ENCODE results near the gene TSN. TPM values are rescaled to one million over a fixed set of nuclear protein-coding genes. Genes with fewer than 3 reads are reported as not detected.
A peak's percentile ranks its signal among the peaks of the same experiment; 100 is the strongest.
"Not testable (repeated sequence)": the region's sequence is repeated elsewhere in the genome, so short reads cannot be mapped to it uniquely, and the experiment has no call there.

Gene TSN
- total RNA-seq = 46.4 and 47.2 TPM in 2 replicates
- polyA plus RNA-seq (2012) = 36.6 TPM

DNA sequence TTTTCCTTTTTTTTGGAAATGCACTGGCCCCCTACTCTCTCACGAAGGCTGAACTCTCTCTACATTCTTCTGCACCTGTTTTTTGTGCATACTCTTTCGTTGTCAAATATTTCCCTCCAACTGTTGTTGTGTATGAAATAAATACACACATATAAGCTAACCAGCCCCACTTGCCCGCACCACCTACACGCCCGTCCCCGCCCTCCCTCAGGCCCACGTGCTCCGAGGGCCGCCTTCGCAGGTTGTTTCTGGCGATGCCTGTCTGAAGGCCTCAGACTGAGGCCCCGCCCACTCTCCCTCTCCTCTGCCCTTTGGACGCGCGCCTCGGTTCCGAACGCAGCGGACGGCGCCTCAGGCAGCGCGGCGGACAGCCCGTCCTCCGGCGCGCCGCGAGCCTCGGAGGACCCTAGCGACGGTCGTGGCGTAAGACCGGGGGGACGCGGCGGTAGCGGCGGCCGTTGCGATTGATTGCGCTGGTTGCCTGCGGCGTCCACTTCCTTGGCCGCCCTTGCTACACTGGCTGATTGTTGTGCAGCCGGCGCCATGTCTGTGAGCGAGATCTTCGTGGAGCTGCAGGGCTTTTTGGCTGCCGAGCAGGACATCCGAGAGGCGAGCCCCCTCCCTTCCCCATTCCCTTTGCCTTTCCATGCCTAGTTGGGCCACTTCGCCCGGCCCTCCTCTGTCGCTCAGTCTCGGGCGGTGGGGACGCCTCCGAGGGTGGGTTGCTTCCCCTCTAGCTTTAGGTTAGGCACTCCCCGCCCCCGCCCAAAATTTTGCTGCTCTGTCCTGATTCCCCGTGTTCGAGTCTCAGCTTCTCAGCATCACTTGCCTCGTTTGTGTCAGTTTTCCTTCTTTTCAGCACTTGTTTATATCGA lies at the start of gene TSN:
TSN (plus strand) TSS at position 415 of the 875 bp plus-strand sequence; CDS start at position 544, 129 bp downstream.
- DNase-seq (ENCODE audit: low read depth) = peak; percentile 97

DNA sequence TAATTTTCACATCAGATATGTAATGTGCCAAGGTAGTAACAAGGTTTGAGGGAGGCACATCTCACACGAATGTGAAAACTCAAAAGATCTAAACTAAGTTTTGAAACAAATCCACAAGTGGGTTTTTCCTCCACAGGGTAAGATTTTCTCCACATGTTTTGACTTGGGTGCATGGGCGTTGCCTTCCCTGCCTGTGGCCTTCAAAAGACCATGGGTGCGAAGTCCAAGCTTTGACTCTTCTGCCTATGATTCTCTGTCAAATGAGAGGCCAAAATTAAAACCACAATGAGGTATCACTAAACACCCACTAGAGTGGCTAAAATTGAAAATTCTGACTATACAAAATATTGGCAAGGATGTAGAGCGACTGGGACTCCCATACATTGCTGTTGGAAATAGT lies 49.5 kb upstream of the TSN start:
- no peak for DNase-seq (ENCODE audit: low read depth)

DNA sequence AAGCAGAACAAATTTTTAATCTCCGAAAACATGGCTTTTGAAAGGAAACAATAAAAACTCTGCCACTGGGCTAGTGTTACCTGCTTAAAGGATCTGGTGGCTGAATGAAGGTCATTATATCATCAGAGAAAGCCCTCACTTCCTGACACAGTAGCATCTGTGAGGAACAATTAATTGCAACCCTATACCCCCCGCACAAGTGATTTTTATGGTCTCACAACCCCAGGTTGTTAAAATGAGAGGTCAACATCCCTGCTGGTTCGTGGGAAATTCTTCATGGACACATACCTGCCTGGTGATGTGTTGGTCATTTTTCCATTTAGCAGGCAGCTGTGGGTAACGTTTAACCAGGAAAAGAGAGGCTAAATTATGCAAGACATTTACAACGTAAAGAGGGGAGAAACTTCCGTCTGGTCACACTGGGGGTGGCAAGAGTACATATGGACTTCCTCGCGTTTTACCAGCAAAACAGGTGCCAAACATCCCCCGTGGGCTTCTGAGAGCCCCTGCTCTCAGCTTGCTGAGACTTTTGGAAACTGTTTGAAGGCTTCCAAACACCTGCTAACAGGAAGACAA lies 48.0 kb upstream of the TSN start:
- DNase-seq (ENCODE audit: low read depth) = no peak

DNA sequence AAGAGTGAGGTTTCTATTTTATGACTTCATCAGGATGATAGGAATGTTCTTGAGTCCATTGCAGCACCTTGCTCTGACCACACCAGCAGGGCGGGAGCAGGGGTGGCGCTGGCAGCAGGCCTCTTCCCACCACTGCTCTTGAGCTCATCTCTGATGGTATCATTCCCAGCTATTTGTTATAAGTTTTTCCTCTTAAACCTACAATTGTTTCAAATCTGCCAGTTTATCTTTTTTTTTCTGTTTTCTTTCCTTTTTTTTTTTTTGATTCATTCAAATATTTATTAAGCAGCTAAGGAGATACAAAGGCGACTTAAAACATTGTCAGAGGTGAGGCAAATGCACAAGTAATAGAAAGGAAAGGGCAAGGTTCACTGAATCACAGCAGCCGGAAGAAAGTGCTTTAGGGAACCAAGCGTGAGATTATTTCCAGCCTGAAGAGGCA lies 47.5 kb upstream of the TSN start:
- no peak for DNase-seq (ENCODE audit: low read depth)

DNA sequence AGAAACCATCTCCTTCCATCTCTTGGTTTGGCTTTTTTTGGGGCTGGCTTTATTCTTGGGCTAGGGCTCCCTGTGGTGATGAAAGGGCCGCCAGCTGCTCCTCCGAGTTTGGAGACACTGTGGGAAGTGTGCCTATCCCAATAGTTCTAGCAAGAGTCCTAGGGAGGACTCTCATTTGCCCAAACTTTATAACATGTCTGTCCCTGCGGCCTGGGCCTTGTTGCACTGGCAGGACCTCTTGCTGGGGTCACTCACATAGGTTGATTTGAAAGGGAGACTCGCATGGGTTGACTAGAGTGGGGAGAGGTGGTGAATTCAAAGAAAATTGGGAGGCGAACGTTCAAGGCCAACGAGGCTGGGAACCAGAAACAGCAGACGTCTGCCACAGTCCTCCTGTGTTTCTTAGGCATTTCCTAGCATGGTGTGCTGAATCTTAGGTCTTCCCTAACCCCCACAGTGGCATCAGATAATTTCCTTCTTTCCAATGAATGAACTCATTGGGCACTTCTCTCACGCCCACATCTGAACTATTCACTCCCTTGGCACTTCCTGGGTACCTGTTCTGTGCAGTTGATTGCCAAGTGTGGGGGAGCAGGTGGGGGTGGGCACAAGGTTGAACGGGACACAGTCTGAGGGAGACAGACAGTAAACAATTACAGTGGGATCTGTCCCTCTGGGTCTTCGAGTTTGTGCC lies 45.5 kb upstream of the TSN start:
- DNase-seq (ENCODE audit: low read depth) = no peak

DNA sequence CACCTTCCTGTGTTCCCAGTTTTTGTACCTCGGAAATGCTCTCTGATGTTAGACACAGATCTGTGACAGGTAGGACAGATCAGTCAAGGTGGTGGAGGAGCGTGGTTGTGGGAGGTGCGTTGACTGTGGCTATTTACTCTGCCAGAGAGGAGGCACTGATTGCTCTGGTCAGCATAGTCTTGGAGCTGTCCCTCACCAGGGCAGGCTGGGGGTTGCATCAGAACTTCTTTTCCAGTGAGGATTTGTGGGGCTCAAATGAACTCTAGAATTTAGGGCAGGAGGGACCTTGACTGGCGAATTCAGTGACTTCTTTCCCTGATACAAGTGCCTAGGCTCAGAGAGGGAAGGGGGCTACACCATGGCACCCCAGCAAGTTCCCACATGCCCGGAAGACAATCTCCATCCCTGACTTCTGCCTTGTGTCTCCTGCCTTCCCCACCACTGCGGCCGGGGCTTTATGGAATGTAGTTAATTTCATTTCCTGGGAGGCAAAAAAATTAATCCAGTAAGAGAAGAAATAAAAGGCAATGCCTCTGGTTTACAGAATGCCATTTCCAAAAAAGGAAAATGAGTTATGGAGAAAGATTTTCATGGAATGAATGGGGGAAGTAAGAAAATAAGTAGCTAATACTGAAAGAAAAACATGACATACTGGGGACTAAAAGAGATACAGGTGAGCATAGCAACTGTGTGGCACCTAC lies 44.8 kb upstream of the TSN start:
- DNase-seq (ENCODE audit: low read depth) = no peak

DNA sequence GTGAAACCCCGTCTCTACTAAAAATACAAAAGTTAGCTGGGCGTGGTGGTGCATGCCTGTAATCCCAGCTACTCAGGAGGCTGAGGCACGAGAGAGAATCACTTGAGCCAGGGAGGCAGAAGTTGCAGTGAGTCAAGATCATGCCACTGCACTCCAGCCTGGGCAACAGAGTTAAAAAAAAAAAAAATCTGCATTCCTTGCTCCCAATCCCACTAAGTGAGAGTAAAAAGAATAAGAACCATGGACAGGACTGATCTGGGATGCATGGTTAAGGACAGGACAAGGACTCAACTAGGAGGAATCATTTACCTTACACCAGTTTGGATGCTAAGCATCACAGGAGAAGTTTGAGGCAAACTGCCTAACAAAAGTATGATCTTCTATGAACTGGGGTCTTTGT lies 44.0 kb upstream of the TSN start:
- not testable (repeated sequence) for DNase-seq (ENCODE audit: low read depth)

DNA sequence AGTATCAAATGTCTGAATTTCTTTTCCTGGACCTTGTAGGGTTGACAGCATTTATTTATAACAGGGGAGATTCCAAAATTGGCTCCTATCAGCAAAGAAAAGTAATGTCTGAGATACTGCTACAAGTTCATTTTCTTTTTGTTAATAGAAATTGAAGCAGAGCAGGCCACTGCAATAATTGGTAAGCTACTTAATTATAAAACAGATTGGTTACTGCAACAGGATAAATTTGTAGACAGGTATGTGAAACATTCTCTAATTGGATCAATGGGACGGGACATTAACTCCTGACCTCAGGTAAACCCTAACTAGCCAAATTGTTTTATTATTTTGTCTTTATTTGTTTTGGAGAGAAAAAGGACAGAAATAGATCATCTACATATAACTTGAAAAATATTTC lies 39.3 kb upstream of the TSN start:
- DNase-seq (ENCODE audit: low read depth) = no peak

DNA sequence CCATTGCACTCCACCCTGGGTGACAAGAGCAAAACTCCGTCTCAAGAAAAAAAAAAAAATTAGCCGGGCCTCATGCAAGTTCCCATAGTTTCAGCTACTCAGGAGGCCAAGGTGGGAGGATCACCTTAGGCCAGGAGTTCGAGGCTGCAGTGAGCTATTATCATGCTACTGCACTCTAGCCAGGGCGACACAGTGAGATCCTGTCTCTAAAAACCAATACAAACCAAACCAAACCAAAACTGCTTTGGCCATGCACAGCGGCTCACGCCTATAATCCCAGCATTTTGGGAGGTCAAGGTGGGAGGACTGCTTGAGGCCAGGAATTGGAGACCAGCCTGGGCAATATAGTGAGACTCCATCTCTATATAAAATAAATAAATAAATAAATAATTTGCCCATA lies 37.9 kb upstream of the TSN start:
- DNase-seq (ENCODE audit: low read depth) = no peak

DNA sequence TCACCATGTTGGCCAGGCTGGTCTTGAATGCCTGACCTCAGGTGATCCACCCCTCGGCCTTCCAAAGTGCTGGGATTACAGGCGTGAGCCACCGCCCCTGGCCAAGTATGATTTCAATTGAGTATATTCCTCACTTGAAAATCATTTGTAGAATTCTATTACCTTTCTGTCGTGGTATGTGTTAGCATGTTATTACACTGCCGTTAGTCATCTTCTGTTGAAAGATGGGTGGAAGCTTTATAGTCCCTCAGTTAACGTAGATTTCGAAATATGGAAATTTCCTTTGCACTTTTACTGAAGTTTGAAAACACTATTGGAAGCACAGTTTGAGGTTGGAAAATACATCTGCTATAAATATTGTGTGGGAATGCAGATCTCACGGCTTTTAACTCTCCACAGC lies 33.5 kb upstream of the TSN start:
- no peak for DNase-seq (ENCODE audit: low read depth)

DNA sequence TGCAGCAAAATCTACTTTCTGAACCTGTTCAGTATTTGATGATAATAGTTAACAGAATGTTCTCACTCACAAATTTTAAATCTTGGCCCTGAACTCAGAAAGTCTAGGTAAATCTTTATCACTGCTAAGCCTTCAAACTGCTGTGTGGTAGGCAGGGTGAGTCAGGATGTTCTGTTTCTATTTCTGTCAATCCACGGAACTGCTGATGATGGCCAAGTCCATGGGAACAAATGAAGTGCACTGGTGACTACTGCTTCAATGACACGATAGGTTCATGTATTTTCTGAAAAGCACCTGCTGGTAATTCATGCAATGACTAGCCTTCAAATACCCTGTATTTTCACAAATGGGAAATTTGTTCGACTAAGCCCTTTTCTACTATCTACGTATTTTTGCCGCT lies 33.0 kb upstream of the TSN start:
- DNase-seq (ENCODE audit: low read depth) = peak; percentile 78

DNA sequence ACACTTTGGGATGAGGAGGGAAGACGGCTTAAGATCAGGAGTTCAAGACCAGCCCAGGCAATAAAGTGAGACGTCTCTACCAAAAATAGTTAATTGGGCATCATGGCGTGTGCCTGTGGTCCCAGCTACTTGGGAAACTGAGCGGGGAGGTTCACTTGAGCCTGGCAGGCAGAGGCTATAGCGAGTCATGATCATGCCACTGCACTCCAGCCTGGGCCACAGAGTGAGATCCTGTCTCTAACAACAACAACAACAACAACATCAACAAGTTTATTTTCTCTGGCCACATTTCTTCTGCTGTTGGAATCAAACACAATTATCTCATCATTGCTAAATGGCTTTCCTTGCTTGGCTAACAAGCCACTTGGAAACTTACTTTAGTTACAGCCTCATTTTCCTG lies 32.1 kb upstream of the TSN start:
- DNase-seq (ENCODE audit: low read depth) = no peak

DNA sequence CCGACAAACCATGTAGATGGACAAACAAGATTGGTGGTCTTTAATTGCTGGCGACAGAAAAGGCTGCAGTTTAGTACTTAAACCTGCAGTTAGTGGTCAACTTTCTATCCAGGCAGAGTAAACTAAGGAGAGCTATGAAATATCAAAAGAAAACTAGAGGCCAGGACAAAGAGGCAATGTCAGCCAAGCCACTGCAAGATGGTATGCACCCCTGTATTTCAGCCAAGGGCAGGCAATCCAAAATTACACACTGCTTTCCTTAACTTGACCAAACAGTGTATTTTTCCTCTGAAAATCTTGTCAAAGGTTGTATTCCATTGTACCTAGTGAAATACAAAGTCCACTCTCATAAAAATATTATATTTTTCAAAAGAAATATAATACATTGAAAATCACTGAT lies 28.1 kb upstream of the TSN start:
- DNase-seq (ENCODE audit: low read depth) = no peak

DNA sequence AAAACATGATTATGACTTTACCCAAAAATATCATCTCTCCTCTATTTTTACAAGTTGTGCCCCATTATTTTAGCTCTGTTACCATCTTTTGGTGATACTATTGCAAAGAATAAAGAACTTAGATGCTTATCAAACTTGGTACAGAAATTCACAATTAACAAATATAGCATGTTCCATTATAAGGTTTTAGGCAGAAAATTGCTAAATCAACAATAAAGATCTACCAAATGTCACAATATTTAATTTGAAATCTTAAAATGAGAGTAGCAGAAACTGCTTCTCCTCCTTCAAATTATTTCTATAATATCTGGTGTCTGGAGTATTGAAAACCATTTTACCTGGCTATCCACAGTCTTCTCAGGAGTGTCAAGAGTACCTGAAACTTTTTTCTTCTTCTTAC lies 27.5 kb upstream of the TSN start:
- DNase-seq (ENCODE audit: low read depth) = no peak

DNA sequence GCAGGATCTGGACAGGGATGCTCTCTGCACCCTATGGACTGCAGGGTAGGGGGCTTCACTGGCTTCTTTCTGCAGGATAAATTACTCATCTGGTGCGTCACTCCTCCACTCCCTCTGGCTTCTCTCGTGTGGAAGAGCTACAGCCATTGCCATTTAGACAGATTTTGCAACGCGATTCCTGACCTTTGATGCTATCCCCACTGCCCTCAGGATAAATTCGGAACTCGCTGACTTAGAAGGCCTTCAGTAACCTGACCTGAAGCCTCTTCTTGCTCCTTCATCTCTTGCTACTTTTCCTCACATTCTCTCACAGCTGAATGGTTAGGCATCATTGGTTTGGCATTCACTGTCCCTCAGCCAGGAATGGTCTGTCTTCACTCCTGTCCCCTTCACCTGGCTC lies 24.1 kb upstream of the TSN start:
- DNase-seq (ENCODE audit: low read depth) = no peak

DNA sequence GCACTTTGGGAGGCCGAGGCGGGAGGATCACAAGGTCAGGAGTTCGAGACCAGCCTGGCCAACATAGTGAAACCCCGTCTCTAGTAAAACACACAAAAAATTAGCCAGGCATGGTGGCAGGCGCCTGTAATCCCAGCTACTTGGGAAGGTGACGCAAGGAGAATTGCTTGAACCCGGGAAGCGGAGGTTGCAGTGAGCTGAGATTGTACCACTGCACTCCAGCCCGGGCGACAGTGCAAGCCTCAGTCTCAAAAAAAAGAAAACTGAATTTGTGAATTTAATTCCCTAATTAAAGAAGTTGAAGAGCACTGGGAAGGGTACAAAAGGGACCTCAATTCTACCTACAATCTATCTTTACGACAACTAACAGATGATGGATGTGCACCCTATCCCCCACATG lies 20.9 kb upstream of the TSN start:
- not testable (repeated sequence) for DNase-seq (ENCODE audit: low read depth)

DNA sequence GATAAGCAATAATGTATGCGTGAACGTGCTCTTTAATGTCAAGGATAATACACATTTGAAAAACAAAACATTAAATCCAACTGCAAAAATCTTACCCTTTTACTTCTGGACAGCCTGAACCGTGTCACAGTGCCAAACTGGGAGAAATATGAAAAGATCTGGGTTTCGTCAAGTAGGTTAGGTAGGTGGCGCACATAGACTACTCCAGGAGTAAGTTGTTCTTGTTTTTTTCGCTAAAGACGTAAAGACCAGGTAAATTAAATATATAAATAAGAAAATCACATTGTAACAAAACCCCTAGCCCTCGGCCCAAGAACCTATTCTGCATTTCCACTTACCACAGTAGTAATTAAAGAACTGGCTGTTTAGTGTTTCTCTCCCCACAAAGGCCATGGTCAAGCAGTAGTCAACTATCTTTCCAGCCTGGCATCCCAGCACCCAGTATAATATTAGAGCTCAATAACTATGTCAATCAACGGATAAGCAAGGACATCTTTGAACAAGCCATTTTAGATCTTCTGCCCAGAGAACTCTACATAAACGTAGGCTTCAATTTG lies 19.9 kb upstream of the TSN start:
- no peak for DNase-seq (ENCODE audit: low read depth)

DNA sequence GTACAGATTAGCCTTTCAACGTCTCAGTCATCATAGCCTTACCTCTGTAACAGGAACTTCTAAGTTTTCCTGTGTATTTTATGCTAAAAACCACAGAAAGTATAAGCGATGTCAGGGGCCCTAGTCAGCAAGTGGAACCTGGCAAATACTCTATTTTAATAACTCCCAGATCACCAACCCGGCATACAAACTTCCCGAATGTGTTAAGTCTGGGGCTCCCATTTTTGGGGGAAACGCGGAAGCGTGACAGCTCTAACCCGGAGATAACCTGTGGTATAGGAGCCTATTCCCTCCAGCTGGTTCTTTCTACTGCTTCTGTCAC lies 19.4 kb upstream of the TSN start:
- DNase-seq (ENCODE audit: low read depth) = no peak

DNA sequence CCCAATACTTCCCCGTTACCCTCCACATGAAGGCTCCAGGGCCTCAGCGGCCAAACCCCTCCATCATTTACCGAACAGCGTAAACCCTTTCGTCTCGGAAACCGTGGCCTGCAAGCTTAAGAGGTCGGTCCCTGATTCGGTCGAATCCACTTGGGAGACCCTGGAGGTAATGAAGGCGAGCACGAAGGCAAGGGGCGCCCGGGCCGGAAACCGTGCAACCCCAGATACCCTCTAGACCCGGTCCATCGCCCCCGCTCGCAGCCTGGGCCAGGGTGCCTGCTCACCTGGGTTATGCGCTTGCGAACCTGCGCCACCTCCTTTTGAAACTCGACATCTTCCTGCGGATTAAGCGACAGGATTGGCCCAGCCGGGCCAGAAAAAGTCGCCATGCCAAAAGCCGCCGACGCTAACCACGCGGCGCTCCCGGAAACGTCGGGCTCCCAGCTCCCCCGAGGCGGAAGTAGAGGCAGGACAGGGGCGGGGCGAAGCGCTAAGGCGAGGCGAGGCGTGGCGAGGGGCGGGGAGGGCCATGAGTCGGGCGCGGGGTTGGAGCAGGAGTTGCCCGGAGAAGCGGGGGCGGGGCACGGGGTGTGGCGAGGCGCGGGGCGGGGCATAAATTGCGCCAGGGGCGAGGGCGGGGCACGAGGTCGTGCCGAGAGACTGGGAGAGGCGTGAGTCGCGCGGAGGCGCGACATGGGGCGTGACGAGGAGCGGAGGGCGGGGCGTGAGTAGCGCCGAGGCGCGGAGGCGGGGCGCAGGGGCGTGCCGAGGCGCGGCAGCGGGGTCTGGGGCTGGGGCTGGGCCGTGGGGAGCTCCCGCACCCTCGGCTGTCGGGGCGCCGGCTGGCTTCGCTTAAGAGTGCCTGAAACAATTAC lies 18.8 kb upstream of the TSN start, which contains the start of gene NIFK:
NIFK (minus strand) TSS at position 414 of the 875 bp plus-strand sequence; CDS start at position 389, 25 bp downstream.
- DNase-seq (ENCODE audit: low read depth) = peak; percentile 98

DNA sequence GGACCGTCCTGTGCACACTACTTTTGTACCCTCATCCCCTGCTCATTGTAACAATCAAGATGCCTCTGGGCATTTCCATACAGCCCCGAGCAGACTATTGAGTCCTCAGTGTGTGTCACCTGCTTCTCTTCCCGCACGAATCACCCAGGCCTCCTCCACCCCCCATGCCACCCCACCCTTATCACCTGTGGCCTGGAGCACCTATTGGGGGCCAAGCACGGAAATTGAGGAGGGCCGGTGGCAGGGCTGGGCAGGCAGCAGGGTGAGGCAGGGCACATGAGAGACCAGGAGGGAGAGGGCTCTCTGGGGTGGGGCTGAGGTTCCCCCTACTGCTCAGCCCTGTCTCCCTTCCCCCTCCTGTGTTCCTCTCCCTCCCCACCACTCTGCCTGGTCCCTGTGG lies 14.5 kb upstream of the TSN start:
- DNase-seq (ENCODE audit: low read depth) = no peak
